ENCODE measurements around the gene STARD3.

Gene STARD3

DNA sequence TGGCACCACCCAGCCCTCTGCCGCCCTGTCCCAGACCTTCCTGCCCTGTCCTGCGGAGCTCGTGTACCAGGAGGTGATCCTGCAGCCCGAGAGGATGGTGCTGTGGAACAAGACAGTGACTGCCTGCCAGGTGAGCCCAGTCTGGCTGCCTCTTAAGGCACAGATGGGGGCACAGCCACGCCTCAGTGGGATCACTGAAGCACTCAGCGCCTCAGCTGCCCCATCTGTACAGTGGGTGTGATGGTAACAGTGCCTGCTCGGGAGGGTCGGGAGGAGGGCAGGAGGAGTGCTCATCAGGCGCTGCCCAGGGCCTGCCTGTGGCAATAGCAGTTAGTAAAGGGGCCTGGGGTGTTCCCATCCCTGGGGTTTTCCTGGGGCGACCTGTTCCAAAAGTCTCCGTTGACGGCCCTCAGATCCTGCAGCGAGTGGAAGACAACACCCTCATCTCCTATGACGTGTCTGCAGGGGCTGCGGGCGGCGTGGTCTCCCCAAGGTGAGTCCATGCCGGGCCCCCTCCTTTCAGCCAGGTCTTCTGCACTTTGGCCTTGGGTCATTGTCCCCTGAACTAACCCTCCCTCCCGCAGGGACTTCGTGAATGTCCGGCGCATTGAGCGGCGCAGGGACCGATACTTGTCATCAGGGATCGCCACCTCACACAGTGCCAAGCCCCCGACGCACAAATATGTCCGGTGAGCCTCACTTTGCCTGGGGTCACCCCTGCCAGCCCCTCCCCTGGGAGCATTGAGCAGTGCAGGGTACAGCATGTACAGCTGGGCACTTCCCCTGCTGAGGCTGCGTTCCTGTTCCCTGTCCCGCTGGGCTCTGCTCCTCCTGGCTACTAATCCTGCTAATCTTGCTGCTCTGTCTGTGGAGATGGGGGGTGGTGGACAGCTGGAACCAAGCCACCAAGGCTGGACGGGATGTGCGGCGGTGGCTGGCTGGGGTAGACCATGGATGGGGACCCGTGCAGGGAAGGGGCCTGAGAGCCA lies 23.7 kb downstream of the STARD3 start:
- no peak for DNase-seq (ENCODE audit: low read depth in 2 of 2)

DNA sequence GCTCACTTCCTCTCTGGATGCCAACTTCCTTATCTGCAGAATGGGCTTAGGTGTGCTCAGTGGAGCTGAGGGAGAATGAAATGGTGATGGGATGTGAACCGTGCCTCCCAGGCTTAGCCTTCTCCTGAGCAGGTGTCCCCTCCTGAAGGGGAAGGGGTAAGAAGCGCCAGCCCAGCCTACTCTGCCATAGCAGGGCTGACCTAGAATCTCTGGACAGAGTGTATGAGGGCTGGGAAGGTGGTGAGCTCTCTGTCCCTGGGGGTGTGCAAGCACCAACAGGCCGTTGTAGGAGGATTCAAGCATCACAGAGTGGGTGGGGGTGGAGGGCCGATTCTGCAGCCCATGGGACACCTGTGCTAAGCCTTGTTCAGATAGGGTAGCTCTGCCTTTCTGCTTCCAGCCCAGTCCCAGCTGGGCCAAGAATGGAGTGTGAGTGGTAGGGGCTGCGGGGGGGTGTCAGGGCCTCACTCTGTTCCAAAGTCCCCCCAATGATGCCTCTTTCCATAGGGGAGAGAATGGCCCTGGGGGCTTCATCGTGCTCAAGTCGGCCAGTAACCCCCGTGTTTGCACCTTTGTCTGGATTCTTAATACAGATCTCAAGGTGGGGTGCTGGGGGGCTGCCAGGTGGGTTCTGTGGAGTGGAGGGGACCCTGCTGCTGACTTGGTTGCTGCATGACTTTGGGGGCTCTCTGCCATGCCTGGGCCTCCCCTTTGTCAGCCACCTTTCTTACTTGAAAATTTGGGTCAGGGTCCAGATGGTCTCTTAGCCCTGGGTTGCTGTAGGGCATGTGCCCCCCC lies 25.0 kb downstream of the STARD3 start:
- DNase-seq (ENCODE audit: low read depth in 2 of 2): no peak

DNA sequence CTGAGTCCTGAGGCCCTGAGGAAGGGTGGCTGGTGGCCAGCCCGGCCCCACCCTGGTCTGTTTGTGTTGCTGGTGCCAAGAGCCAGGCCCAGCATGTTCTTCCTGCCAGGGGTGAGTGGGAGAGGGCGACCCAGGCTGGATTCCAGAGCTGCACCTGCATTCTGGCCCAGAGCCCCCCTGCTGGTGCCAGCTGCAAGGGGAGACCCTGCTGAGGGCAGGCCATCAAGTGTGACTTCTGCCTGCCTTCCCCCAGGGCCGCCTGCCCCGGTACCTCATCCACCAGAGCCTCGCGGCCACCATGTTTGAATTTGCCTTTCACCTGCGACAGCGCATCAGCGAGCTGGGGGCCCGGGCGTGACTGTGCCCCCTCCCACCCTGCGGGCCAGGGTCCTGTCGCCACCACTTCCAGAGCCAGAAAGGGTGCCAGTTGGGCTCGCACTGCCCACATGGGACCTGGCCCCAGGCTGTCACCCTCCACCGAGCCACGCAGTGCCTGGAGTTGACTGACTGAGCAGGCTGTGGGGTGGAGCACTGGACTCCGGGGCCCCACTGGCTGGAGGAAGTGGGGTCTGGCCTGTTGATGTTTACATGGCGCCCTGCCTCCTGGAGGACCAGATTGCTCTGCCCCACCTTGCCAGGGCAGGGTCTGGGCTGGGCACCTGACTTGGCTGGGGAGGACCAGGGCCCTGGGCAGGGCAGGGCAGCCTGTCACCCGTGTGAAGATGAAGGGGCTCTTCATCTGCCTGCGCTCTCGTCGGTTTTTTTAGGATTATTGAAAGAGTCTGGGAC lies 25.8 kb downstream of the STARD3 start:
- DNase-seq (ENCODE audit: low read depth in 2 of 2): no peak

DNA sequence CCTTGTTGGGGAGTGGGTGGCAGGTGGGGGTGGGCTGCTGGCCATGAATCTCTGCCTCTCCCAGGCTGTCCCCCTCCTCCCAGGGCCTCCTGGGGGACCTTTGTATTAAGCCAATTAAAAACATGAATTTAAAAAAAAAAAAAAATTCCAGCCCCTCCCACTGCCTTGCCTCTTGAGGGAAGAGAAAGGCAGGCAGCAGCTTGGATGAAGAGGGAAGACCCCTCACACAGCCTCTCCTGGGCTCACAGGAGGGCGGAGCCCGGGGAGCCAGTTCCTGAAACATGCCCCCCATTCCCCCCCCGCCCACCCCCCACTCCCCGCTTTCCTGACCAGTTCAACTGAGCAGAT lies 26.4 kb downstream of the STARD3 start:
- no peak for DNase-seq (ENCODE audit: low read depth in 2 of 2)

DNA sequence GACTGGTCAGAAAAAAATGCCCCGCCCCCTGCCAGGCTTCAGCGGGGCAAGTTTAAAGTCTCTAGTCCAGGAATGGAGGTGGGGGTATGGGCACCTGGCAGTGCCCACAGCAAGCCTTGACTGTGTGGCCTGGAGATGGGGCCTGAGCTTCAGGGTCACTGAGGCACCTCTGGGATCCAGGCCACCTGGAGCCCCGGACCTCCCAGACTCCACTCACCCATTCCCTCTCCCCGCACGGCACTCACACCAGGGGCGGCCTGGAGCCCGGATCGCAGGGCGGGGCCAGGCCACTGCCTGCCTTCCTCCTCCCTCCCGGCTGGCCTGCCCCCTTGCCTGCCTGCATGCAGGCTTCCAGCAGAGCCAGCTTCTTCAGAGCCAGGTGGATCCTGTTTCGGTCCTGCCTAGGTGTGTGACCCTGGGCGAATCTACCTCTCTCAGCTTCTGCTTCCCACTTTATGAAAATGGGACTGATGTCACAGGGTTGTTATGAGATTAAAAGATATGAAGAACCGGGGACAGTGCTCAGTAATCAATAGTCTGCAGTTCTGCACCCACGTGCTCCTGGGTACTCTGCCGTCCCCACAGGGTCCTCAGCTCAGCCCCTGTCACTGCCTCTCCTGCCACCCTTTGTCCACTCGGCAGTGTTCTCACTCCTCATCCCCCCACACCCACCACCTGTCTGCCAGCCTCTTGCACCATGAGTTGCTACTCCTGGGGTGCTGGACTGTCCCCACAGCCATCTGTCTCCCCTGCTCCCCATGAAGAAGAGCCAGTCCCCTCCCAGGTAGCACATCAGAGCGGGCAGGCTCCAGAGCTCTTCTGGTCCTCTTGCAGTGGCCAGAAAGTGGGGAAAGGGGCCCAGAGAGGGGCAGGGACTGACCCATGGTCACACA lies 27.0 kb downstream of the STARD3 start:
- DNase-seq (ENCODE audit: low read depth in 2 of 2): no peak

DNA sequence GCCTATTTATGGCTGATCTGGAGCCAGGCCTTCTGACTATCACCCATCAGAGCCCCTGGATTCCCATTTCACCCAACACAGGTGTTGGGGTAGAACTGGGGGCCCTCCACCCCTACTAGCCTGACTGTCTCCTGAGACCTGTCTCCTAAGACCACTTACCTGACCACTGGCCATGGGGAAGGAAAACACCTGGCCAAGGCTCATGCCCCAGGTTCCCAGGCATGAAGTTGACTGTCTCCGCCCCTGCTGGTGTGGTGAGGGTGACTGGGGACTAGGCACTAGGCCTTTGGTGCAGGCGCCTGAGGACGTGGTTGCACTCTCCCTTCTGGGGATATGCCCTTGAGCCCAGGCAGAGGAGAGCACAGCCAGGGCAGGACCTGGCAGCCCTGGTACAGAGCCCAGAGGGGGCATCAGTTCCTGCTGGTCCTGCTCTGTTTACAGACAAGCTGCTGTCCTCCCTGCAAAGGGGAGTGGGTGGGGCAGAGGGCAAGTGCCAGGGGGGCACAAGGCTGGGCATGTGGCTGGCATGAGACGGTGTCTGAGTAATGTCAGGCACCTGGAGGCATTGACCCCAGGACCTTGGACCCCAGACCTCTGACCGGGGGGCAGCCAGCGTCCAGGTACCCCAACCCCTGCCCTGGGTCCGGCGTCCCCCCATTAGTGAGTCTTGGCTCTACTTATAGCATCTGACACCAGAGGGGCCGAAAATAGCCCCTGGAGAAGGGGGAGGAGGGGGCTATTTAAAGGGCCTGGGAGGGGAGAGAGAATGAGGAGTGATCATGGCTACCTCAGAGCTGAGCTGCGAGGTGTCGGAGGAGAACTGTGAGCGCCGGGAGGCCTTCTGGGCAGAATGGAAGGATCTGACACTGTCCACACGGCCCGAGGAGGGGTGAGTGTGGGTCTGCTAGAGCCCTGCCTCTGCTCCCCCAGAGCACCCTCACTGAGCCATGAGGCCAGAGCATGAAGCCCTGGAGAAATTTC lies 27.9 kb downstream of the STARD3 start, which contains the start of gene TCAP:
TSS of gene TCAP (plus strand) at position 769 of the 981 bp plus-strand sequence. CDS start at position 780, 11 bp downstream.
- DNase-seq (ENCODE audit: low read depth in 2 of 2): no peak

DNA sequence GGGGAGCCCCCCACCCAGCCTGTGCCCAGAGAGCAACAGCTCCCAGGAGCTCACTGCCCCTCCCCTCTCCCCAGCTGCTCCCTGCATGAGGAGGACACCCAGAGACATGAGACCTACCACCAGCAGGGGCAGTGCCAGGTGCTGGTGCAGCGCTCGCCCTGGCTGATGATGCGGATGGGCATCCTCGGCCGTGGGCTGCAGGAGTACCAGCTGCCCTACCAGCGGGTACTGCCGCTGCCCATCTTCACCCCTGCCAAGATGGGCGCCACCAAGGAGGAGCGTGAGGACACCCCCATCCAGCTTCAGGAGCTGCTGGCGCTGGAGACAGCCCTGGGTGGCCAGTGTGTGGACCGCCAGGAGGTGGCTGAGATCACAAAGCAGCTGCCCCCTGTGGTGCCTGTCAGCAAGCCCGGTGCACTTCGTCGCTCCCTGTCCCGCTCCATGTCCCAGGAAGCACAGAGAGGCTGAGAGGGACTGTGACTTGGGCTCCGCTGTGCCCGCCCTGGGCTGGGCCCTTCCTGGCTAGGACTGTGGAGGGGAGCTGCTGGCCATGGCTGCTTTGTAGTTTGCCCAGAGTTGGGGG lies 28.8 kb downstream of the STARD3 start:
- no peak for DNase-seq (ENCODE audit: low read depth in 2 of 2)

DNA sequence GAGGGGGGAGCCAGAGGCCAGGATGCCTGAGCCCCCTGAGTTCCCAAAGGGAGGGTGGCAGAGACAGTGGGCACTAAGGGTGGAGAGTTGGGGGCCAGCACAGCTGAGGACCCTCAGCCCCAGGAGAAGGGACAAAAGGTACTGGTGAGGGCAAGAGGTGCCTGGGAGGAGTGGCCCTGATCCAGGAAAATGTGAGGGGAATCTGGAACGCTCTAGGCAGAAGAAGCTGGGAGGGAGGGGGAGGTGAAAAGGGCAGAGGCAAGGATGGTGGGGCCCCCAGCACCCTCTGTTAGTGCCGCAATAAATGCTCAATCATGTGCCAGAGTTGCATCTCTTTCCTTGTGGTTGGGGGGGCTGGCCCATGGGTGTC lies 29.3 kb downstream of the STARD3 start:
- no peak for DNase-seq (ENCODE audit: low read depth in 2 of 2)

DNA sequence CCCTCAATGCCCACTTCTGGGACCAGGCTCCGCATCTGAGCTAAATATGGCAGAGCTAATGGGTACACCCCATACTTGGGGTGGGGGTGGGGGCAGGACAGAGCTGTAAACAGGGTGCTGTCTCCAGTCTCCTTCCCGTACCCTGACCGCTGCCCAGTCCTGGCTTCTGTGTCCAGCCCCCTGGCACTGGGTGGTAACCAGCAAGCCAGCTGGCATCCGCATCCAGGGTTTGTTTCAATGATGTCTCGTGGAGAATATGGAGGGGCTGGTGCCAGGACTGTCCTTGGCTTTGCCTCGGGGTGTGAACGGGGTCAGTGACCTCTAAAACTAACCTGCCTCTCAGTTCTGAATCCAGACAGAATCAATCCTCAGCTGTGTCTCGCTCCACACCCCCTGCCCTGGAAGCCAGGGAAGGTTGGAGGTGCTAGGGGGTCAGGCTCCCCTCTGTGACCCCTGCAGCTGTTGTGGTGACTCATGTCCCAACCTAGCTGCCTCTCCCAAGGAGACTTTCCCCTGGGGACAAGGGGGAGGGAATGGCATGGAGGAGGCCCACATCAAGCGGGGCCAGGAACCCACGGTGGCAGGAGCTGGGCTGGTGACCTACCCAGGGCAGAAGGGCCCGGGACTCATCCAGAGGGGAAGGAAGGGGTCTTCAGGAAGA lies 29.8 kb downstream of the STARD3 start:
- DNase-seq (ENCODE audit: low read depth in 2 of 2): no peak

DNA sequence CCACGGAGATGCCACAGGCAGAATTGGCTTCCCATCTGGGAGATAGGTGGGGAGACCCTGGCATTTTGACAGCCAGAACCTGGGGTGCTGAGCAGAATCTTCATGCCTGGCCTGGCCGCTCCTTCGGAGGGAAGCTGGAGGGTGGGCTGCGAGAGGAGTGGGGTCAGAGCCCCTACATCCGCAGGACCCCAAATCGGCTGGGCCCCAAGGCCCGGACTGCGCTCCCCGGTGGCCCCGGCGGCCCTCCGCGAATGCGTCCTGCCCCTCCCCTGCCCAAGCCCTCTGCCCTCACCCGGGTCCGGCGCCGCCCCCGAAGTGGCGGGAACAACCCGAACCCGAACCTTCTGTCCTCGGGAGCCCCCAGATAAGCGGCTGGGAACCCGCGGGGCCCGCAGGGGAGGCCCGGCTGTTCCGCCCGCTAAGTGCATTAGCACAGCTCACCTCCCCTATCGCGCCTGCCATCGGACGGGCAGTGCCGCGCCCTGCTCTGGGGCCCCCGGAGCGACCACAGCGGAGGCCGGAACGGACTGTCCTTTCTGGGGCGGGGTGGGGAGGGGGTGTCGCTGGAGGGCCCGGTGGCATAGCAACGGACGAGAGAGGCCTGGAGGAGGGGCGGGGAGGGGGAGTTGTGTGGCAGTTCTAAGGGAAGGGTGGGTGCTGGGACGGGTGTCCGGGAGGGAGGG lies 30.5 kb downstream of the STARD3 start:
- no peak for DNase-seq (ENCODE audit: low read depth in 2 of 2)

DNA sequence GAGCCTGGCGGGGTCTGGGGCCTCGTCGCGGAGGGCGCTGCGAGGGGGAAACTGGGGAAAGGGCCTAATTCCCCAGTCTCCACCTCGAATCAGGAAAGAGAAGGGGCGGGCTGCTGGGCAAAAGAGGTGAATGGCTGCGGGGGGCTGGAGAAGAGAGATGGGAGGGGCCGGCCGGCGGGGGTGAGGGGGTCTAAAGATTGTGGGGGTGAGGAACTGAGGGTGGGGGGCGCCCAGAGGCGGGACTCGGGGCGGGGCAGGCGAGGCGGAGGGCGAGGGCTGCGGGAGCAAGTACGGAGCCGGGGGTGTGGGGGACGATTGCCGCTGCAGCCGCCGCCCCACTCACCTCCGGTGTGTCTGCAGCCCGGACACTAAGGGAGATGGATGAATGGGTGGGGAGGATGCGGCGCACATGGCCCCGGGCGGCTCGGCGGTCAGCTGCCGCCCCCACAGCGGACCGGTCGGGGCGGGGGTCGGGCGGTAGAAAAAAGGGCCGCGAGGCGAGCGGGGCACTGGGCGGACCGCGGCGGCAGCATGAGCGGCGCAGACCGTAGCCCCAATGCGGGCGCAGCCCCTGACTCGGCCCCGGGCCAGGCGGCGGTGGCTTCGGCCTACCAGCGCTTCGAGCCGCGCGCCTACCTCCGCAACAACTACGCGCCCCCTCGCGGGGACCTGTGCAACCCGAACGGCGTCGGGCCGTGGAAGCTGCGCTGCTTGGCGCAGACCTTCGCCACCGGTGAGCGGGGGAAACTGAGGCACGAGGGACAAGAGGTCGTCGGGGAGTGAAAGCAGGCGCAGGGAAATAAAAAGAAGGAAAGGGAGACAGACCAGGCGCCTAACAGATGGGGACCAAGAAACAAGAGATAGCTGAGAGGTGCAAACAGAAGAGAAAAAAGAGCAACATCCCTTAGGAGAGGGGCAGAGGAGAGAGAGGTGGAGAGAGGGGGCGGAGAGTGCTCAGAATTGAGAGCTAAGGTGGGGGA lies 31.3 kb downstream of the STARD3 start, which contains the start of gene PNMT:
TSS of gene PNMT (plus strand) at position 509 of the 980 bp plus-strand sequence. CDS start at position 532, 23 bp downstream.
- peak; percentile 41 to 69 for DNase-seq (ENCODE audit: low read depth in 2 of 2)

DNA sequence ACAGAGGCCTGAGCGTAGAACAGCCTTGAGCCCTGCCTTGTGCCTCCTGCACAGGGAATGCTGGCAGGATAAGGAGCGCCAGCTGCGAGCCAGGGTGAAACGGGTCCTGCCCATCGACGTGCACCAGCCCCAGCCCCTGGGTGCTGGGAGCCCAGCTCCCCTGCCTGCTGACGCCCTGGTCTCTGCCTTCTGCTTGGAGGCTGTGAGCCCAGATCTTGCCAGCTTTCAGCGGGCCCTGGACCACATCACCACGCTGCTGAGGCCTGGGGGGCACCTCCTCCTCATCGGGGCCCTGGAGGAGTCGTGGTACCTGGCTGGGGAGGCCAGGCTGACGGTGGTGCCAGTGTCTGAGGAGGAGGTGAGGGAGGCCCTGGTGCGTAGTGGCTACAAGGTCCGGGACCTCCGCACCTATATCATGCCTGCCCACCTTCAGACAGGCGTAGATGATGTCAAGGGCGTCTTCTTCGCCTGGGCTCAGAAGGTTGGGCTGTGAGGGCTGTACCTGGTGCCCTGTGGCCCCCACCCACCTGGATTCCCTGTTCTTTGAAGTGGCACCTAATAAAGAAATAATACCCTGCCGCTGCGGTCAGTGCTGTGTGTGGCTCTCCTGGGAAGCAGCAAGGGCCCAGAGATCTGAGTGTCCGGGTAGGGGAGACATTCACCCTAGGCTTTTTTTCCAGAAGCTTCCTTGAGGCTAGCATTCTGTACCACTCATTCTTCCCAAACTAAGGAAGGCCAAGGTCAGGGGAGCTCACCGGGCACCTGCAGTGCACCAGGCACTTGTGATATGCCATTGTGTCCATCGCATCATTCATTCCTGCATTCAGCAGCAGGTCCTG lies 33.2 kb downstream of the STARD3 start:
- no peak for DNase-seq (ENCODE audit: low read depth in 2 of 2)

DNA sequence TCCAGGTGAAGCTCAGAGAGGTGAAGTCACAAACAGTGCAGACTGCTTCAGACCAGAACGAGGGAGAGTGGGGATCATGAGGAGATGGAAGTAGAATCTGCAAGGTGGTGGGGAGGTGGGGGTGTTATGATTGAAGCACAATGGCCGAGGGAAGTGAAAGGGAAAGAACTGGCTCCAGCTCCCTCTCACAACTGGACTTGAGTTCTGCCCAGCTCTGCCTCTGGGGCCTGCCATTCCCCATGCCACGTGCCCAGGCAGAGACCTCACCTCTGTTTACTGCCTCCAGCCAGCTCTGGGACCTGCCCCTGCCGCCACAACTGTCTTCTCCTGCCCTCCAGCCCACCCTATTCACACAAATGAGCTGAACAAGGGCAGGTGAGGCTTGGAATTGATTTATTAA lies 33.8 kb downstream of the STARD3 start:
- DNase-seq (ENCODE audit: low read depth in 2 of 2): no peak

DNA sequence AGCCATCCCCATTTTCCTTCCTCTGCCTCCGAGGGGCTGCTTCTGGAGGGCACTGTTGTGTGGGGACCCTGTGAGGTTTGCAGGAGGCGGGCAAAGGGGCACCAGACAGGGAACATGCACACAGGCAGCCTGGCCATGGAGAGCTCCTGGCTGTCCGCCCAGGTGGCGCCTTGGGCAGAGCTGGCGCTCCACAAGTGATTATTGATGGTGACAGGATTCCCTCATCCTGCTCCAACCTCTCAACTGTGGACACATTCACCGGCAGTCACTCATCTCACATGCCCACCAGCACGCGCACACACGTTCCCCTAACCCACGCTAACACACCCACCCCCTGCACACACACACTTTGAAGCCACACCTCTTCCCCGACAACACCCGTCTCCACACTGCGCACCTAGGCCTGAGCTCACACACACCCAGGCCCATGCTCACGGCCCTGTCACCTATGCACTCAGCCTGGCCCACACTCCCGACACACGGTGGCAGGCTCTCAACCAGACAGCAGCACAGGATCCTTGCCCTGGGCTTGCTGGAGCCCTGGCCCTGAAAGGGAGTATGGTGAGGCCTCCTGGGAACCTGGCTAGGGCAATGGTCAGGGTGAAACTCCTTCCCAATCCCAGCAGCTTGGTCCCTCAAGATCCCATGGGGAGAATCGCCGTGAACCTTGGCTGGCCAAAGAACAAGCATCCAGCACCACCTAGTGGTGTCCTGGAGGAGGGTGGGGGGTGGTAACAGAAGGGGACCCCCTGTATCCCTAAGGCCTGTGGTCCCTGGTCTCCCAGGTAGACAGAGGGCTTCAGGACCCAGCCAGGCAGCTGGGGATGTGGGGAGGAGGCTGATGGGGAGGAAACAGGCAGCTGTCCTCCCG lies 34.9 kb downstream of the STARD3 start:
- DNase-seq (ENCODE audit: low read depth in 2 of 2): no peak

Measured in activated CD4-positive, alpha-beta T cell treated with anti-CD3 and anti-CD28 coated beads for 24 hours (primary cell).